Measurements from ENCODE around the gene BCO1.

GRCh38 chr16:81268509-81268908 lies 30.0 kb downstream of the BCO1 start:
- TF ChIP-seq CTCF (IDR thresholded peaks at IDR 0.05) (no peak), POLR2A (IDR thresholded peaks at IDR 0.05) (no peak)

All from testis (tissue), 2 donors.